Fibroblast of skin of back (primary cell): ENCODE data around the gene GUCA1A.
"Not testable (repeated sequence)": the region's sequence is repeated elsewhere in the genome, so short reads cannot be mapped to it uniquely, and the experiment has no call there.

Experiments
- DNase-seq: peaks from one replicate; pipeline ENCODE4 v3.0.0-alpha.2; 2013

GUCA1A gene

GRCh38 chr6:42147138-42147562, 26.0 kb upstream of the GUCA1A start:
- DNase-seq: no peak

GRCh38 chr6:42148058-42148457, 25.1 kb upstream of the GUCA1A start:
- no peak for DNase-seq

- DNase-seq: no peak
Measured at GRCh38 chr6:42150254-42150653, 22.9 kb upstream of the GUCA1A start.

GRCh38 chr6:42152024-42152423, 21.1 kb upstream of the GUCA1A start:
- DNase-seq: no peak

DNA sequence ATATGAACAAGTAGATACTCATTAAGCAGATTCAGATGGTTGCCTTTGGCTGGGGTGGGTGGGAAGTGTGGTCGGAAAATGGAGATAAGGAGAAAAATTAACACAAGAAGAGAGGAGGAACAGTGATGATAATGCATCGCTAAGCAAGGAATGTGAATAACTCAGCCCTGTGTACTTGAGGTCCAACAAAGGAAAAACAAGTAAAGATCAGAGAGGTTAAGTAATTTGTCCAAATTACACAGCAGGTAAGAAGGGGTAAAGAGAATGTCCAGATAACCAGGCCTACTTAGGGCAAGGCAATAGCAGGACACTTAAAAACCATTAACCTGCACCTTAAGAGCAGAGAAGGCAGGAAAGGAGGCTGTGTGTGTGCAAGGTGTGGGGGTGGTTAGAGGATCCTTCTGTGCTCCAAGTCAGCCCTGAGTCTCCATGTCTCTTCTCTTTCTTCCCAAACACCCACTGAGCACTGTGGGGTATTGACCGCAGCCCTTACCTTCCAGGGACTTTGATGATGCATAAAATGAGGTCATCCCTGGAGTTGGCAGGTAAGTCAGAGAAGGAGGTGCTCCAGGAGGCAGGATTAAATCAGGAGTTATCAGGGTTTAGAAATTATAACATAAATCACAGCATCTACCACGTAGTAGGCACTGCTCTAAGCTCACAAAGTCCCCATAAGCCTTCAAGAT, 20.5 kb upstream of the GUCA1A start:
- not testable (repeated sequence) for DNase-seq

DNA sequence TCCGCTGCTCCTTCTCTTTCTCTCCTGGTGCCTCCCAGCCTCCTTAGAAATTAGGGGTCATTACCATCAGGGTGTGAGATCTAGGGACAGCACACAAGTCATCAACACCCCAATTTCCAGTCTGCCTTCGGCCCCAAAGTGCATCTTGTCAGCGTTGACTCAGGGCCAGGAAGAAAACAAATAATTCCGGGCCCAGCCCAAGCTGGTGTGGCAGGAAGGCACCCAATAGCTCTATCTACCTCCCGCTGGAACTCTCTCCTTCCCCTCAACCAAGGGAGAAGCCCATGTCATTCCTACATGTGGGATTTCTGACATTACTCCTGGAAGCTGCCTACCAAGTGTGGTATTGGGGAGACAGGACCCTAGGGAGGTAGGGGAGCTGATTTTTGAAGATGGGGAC, 19.2 kb upstream of the GUCA1A start:
- DNase-seq: no peak

GRCh38 chr6:42154461-42155209, 18.5 kb upstream of the GUCA1A start:
- no peak for DNase-seq

GRCh38 chr6:42155293-42155692, 17.9 kb upstream of the GUCA1A start:
- DNase-seq: no peak

DNA sequence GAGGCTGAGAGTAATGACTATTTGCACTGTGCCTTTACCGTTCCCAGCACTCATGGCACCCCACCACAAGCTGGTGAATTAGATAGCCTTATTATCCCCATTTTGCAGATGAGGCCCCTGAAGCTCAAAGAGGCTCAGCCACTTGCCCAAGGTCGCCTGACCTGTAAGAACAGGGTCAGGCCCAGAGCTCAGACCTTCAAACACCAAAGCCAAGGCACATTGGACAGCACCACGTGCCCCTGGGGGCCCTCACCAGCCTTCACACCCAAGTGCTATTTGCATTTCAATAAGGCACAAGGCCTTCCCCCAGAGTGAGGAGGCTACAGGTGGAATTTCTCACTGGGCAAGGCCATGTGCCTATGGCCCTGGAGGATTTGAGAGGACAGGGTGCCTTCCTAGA, 16.5 kb upstream of the GUCA1A start:
- no peak for DNase-seq

DNA sequence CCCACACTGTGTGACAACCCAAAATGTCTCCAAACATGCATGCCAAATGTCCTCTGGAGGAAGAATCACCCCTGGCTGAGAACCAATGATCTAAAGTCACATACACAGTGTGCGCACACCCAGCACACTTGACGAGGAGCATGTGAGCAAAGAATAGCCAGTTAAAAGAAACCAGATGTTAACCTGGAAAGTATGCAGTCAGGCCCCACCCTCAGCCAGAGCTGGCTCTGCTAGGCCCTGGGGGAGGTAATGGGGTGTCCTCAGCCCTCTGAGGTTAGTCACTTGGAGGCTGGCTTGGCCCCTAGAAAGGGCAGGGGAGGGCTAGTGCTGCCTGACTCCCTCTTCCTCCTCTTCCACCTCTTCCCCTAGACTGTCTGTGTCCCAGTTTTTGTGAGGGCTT, 15.2 kb upstream of the GUCA1A start:
- DNase-seq: peak; percentile 54

GRCh38 chr6:42158631-42159030, 14.5 kb upstream of the GUCA1A start:
- no peak for DNase-seq

DNA sequence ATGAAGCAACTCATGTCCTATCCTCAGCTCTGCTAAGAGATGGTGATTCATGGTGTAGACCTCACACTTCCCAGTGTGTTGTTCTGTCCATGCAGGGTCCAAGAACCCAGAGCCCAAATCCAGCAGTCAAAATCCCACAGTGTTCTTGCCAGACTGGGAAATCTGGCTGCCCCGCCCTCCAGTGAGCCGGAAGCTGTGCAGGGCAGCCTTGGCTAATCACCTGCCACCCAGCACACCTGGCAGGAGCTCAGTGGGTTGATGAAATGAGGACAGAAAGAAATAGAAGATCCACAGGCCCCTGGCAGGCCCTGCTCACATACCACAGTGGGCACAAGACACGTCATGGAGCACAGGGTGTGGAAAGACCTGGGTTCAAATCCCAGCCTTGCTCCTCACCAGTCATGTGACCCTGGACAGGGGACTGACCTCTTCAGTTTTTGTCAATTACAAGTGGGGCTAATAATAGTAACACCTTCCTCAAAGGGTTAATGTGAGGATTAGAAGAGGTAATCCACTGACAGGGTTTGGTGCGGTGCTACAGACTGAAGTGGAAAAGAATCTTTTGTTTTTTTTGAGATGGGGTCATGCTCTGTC, 13.6 kb upstream of the GUCA1A start:
- DNase-seq: no peak

- no peak for DNase-seq
Measured at GRCh38 chr6:42162384-42162783, 10.8 kb upstream of the GUCA1A start.

- DNase-seq: no peak
Measured at GRCh38 chr6:42162812-42163211, 10.4 kb upstream of the GUCA1A start.

- peak; percentile 28 for DNase-seq
Measured at GRCh38 chr6:42163981-42164380, 9.2 kb upstream of the GUCA1A start.

GRCh38 chr6:42165016-42165415, 8.1 kb upstream of the GUCA1A start:
- DNase-seq: peak; percentile 40

GRCh38 chr6:42166444-42167141, 6.6 kb upstream of the GUCA1A start:
- DNase-seq: peak; percentile 73

- DNase-seq: no peak
Measured at GRCh38 chr6:42168650-42169049, 4.5 kb upstream of the GUCA1A start.

DNA sequence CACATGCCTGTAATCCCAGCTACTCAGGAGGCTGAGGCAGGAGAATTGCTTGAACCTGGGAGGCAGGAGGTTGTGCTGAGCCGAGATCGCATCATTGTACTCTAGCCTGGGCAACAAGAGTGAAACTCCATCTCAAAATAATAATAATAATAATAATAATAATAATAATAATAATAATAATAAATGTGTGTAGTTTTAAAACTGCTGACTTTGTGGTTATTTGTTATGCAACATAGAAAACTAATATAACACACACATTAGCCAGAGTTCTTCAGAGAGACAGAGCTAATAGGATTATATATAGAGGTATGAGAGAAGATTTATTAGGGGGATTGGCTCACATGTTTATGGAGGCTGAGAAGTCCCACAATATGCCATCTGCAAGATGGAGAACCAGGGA, 3.4 kb upstream of the GUCA1A start:
- not testable (repeated sequence) for DNase-seq

- DNase-seq: no peak
Measured at GRCh38 chr6:42171813-42172581, 1.2 kb upstream of the GUCA1A start.

DNA sequence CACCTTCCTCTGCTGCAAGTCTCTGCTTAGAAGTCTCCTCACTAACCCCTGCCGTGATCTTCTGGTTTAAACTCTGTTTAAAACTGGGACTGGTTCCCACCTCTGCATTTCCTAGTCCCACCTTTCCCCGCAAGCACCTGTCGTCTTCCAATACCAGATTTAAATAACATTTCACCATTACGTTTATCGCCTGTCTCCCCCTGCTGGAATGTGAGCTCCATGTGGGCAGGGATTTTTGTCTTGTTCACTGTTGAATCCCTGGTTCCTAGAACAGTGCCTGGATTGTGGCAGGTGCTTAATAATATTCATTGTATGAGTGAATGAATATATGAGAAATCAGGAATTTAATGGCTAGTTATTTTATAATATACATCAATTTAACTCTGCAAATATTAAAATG, 2.7 kb downstream of the GUCA1A start:
- no peak for DNase-seq

DNA sequence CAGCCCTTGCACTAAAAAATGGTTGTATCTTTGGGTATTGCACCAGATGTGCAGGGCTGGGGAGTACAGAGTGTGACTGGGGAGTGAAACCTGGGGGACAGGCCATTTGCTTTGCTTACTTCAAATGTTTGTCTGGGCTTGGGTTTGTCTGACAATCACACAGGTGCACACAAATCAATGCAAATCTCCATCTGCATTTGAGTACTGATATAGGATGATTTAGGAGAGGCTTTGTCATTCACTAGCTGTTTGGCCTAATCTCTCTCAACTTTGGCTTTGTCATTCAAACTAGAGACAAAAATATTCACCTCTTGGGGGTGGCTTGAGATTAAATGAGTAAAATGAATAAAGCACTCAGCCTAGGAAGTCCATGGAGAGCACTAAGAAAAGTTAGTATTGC, 3.8 kb downstream of the GUCA1A start:
- DNase-seq: no peak
